SKM-1 treated with dmso at 0.1 percent for 144 hours (cell line): Measurements from ENCODE around the gene KDELR1.

ENCODE experiments used
- DNase-seq: peaks from one replicate; lab custom pipeline; 2025; ENCODE audit not compliant: unreplicated experiment; lab: John Stamatoyannopoulos, UW

Gene KDELR1

GRCh38 chr19:48342841-48343540, 48.4 kb downstream of the KDELR1 start:
- DNase-seq = no peak

- no peak for DNase-seq
Observed at GRCh38 chr19:48342414-48342738, 49.0 kb downstream of the KDELR1 start.

- DNase-seq = no peak
Observed at GRCh38 chr19:48341515-48342413, 49.6 kb downstream of the KDELR1 start.

DNA sequence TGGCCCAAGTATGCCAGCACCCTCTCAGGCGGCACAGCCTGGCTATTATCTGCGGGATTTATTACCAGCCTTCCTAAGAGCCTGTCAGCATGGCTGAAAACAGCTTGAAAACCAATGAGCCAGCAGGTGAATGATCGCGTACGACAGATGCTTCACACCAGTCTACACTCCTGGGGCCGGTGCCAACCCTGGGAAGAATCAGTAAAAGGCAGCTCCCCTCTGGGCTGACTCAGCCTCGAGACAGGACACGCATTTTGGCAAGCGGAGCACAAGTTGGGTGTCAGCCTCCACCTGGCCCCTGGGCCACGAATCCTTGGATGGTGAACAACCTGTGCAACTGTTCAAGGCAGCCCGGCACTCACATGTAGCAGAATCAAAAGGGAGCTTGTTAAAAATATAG, 50.4 kb downstream of the KDELR1 start:
- no peak for DNase-seq

DNA sequence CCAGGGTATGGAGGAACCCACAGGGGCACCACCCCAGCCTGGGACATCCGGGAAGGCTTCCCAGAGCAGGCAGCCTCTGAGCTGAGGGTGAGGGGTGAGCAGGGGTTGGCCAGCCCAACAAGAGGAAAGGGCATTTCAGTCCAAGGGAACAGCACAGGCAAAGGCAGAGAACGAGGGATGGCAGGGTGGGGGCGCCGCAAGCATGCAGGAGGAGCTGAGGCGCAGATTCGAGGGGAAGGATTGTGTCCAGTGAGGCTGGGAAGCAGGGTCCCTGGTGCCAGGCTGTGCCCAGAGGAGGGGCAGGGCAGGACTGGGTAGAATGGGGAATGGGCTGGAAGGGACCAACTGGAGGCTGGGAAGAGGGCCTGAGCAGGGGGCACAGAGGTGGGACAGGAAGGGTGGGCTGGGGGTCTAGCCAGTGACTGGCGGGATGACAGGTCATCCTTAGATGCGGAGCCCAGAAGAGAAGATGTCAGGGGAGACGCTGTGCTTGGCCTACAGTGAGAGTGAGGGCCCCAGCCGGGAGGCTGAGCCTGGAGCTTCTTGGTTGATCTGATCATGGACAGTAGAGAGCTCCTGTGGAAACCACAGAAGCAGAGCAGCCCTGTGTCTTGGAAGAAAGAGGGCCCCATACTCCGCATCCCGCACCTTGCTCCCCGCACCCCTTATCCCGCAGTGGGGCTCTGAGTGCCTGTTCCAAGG, 52.4 kb downstream of the KDELR1 start:
- DNase-seq = no peak

DNA sequence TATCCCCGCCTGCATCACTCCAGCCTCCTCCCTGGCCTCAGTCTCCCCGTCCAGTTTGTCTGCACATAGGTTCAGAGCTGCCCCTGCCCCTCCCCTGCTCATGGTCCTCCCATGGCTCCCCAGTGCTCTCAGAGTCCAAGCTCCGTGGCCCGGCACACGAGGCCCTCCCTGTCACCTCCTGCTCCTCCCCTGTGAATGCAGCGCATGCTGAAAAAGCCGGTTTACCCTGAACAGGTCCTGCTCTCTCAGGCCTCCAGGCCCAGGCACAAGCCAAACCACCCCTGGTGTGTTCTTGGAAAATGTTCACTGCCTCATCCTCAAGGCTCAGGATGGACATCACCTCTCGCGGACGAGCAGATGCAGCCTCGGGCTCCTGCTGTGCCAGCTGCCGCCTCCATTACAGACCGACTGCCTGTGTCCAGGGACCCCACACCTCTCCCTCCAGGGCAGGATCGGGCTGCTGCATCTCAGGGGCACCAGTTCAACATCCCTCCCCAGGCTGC, 53.0 kb downstream of the KDELR1 start:
- DNase-seq = no peak

DNA sequence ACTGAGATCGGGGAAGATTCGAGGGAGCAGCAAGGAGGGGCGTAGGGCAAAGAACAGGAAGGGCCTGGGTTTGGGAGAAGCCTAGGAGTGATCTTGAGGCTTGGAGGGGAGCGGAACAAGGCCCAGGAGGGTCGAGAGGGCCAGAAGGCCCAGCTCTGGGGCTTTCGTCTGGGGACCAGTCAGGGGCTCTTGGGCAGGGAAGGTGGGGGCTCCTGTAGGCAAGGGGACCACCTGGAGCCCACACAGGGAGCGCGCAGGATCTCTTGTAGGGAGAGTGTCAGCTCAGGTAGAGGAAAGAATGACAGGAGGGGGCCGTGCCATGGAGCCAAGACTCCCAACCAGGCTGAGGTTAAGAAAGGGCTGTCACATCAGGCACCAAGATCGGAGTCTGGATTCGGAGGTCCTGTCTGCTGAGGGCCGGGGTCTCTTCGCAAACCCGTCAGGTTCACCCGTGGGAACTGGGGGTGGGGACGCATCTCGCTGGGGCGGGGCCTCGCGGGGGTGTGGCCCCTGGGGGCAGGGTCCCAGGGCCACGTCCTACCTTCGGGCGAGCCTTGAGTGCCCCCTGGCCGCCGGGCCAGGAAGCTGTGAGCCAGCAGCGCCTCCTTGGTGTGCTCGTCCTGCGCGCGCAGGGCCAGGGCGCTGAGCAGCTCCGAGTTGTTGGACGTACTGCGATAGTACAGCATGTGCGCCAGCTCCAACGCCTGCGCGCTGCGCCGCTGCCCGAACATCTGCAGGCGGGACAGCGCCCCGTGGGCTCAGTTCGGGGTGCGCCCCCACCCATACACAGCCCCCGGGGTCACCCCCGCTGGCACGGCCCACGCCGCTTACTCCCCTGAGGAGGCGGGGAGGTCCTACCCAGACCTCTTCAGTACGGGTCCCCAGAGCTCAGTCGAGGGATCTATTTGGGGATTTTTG, 57.6 kb downstream of the KDELR1 start:
- no peak for DNase-seq

- no peak for DNase-seq
Observed at GRCh38 chr19:48332662-48333466, 58.5 kb downstream of the KDELR1 start.
